Measurements from ENCODE around the gene ABCC3. TPM values are rescaled to one million over a fixed set of nuclear protein-coding genes. Genes with fewer than 3 reads are reported as not detected.
A peak's percentile ranks its signal among the peaks of the same experiment; 100 is the strongest.

Gene ABCC3
- total and polyA plus RNA-seq, 9 of the 15 experiments (the other 6 are each of a cell fraction or from before 2014, with no cell fraction given), result 0.03 to 1.6 (median 0.42) TPM; not detected in 5

DNA sequence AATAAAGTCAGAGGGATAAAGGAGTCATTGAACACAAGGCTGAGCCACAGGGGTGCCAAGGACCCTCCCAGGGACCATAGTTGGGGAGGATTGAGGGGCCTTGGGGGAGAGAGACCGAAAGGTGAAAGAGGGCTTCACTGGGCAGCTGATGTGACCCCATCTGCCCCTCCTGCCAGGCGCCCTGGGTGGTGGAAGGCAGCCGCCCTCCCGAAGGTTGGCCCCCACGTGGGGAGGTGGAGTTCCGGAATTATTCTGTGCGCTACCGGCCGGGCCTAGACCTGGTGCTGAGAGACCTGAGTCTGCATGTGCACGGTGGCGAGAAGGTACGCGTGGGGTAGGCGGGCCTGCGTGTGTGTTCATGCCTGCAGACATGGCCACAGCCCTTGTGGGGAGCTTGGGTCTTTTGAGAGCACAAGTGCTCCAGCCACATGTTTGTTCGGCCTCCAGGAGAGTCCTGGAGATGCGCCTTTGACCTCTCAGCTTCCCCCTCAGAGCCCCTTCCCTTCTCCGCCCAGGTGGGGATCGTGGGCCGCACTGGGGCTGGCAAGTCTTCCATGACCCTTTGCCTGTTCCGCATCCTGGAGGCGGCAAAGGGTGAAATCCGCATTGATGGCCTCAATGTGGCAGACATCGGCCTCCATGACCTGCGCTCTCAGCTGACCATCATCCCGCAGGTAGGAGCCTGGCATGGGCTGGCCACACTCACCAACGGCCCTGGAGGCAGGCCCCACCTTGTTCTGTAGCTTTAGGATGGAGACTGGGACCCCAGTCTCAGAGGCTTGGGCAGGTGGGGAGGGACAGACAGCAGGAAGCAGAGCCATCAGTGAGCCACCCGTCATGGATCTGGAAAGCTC lies 49.0 kb downstream of the ABCC3 start (continued):
- TF ChIP-seq, protein P1, sequence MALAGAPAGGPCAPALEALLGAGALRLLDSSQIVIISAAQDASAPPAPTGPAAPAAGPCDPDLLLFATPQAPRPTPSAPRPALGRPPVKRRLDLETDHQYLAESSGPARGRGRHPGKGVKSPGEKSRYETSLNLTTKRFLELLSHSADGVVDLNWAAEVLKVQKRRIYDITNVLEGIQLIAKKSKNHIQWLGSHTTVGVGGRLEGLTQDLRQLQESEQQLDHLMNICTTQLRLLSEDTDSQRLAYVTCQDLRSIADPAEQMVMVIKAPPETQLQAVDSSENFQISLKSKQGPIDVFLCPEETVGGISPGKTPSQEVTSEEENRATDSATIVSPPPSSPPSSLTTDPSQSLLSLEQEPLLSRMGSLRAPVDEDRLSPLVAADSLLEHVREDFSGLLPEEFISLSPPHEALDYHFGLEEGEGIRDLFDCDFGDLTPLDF (CRISPR knock-in tag; IDR thresholded peaks at IDR 0.05), result no peak
- no peak for TF ChIP-seq GATA2 (CRISPR knock-in tag; IDR thresholded peaks at IDR 0.05)

DNA sequence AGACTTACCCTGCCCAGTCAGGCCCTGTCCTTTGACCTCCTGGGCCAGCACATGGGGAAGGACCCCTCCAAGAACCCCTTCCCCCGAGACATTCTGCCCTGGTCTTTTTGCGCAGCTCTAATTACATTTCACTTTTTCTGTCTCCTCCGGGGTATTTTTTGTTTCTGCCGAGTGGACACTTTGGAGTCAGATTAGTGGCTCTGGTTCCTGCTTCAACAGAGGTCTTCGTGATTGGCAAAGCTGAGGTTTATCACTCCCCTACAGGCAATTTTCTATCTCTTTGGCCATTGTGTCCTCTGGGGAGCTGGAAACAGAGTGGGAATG lies 49.6 kb downstream of the ABCC3 start:
- in situ Hi-C loops (cut with MboI), result no loop called here
- peaks cover 4 to 16% of the 10 kb centered on the region in 2 experiments; a peak in 3 of 5 replicates for H3K4me1 ChIP-seq (replicated peaks in 1 of 2; ENCODE audit: control insufficient read depth in 2 of 2, insufficient read depth in 2 of 2, low read length in 2 of 2)
- no peak for FAIRE-seq
- POLR2A ChIA-PET, result interaction anchor here (0.5 to 1.7 kb wide), 6 partner anchors 9 to 124 kb away, joined by 3 to 5 read pairs (median 4); no protein-coding TSS in a partner anchor
- no peak for ATAC-seq
- intact Hi-C loops (cut with micrococcal nuclease), result loop anchor here (5.0 kb wide), 1 partner anchor 202 kb away; no protein-coding TSS in a partner anchor
- no peak overlapping the region for H2AFZ ChIP-seq (ENCODE audit: low read depth, low read length)
- 60% methylated on average over 5 of the region's 5 CpGs for WGBS (ENCODE audit: insufficient coverage, low coverage, missing lambda C conversion rate)
- H3K36me3 ChIP-seq (ENCODE audit: control insufficient read depth, insufficient read depth, low read length), result no peaks in the 10 kb centered on the region
- H3K9me3 ChIP-seq (replicated peaks; ENCODE audit: control insufficient read depth, insufficient read depth, low read depth, low read length), result no peaks in the 10 kb centered on the region
- CTCF ChIA-PET (ENCODE audit: low intra/inter-chr PET ratio), result no interaction called here
- DNase-seq (ENCODE audit: extremely low read depth in 1 of 4, low spot score in 3 of 4), result no peak
- H3K27ac ChIP-seq (ENCODE audit: extremely low read depth, low read depth, low read length), result no peak overlapping the region
- no TSS peak for BruUV-seq (replicated peaks)
- H3K4me2 ChIP-seq (ENCODE audit: insufficient read depth, low read length), result no peak overlapping the region
- no peaks in the 10 kb centered on the region for H3K79me2 ChIP-seq (ENCODE audit: control insufficient read depth, insufficient read depth, low read length)
- H3K9ac ChIP-seq (ENCODE audit: insufficient read depth in 1 of 2, low read depth in 2 of 2, low read length in 2 of 2), result peak overlapping the region in 1 of 2 experiments; percentile 31; a peak in 1 of 4 replicates
- no peaks in the 10 kb centered on the region for H3K9me1 ChIP-seq (ENCODE audit: control insufficient read depth, insufficient read depth, low read length)
- no peaks in the 10 kb centered on the region for H4K20me1 ChIP-seq (replicated peaks; ENCODE audit: control insufficient read depth, insufficient read depth, low read length)
- H3K27me3 ChIP-seq (ENCODE audit: control insufficient read depth in 2 of 2, insufficient read depth in 2 of 2, low read length in 2 of 2), result peaks cover 2 to 11% of the 10 kb centered on the region in 2 experiments; a peak in 3 of 5 replicates
- no peak overlapping the region for H3K4me3 ChIP-seq
- TF ChIP-seq C11orf30 (IDR thresholded peaks at IDR 0.05; ENCODE audit: low read depth), result peak; percentile 37
- TF ChIP-seq, protein P2, sequence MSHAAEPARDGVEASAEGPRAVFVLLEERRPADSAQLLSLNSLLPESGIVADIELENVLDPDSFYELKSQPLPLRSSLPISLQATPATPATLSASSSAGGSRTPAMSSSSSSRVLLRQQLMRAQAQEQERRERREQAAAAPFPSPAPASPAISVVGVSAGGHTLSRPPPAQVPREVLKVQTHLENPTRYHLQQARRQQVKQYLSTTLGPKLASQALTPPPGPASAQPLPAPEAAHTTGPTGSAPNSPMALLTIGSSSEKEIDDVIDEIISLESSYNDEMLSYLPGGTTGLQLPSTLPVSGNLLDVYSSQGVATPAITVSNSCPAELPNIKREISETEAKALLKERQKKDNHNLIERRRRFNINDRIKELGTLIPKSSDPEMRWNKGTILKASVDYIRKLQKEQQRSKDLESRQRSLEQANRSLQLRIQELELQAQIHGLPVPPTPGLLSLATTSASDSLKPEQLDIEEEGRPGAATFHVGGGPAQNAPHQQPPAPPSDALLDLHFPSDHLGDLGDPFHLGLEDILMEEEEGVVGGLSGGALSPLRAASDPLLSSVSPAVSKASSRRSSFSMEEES (CRISPR knock-in tag; IDR thresholded peaks at IDR 0.05), result no peak
- no peak for TF ChIP-seq CREB1 (IDR thresholded peaks at IDR 0.05)
- TF ChIP-seq CREB1 (CRISPR knock-in tag; IDR thresholded peaks at IDR 0.05), result no peak
- peak; percentile 47; the same call in 1 of the 2 replicates for TF ChIP-seq ZNF316 (IDR thresholded peaks at IDR 0.05)
- no peak for TF ChIP-seq IFI16 (CRISPR knock-in tag; IDR thresholded peaks at IDR 0.05)
- no peak for TF ChIP-seq ZNF217 (CRISPR knock-in tag; IDR thresholded peaks at IDR 0.05)
- TF ChIP-seq DMBX1 (CRISPR knock-in tag; IDR thresholded peaks at IDR 0.05; ENCODE audit: borderline replicate concordance), result no peak
- no peak for TF ChIP-seq ZNF589 (CRISPR knock-in tag; IDR thresholded peaks at IDR 0.05; ENCODE audit: low read depth)
- no peak for TF ChIP-seq XRCC3 (IDR thresholded peaks at IDR 0.05)
- TF ChIP-seq POLR2AphosphoS2 (IDR thresholded peaks at IDR 0.05; ENCODE audit: low read length), result no peak
- TF ChIP-seq, protein P3, sequence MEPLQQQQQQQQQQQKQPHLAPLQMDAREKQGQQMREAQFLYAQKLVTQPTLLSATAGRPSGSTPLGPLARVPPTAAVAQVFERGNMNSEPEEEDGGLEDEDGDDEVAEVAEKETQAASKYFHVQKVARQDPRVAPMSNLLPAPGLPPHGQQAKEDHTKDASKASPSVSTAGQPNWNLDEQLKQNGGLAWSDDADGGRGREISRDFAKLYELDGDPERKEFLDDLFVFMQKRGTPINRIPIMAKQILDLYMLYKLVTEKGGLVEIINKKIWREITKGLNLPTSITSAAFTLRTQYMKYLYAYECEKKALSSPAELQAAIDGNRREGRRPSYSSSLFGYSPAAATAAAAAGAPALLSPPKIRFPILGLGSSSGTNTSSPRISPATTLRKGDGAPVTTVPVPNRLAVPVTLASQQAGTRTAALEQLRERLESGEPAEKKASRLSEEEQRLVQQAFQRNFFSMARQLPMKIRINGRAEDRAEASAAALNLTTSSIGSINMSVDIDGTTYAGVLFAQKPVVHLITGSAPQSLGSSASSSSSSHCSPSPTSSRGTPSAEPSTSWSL (CRISPR knock-in tag; IDR thresholded peaks at IDR 0.05; ENCODE audit: borderline replicate concordance), result no peak
- TF ChIP-seq SNRNP70 (optimal IDR thresholded peaks at IDR 0.05; ENCODE audit: low read depth, low read length), result no peak
- TF ChIP-seq, protein P4, sequence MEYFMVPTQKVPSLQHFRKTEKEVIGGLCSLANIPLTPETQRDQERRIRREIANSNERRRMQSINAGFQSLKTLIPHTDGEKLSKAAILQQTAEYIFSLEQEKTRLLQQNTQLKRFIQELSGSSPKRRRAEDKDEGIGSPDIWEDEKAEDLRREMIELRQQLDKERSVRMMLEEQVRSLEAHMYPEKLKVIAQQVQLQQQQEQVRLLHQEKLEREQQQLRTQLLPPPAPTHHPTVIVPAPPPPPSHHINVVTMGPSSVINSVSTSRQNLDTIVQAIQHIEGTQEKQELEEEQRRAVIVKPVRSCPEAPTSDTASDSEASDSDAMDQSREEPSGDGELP (CRISPR knock-in tag; IDR thresholded peaks at IDR 0.05; ENCODE audit: borderline replicate concordance), result no peak
